H1 (cell line): ENCODE results near the gene GALNT13. TPM values are rescaled to one million over a fixed set of nuclear protein-coding genes. Genes with fewer than 3 reads are reported as not detected.

Experiments
- CTCF ChIA-PET: fragments of 300-600 bp; sonication (Branson Sonifier 250); formaldehyde crosslinking; loops from one replicate; lab custom pipeline; 2021; ENCODE audit not compliant: partially characterized antibody; lab: Charles Lee
- POLR2A ChIA-PET: fragments of 300-600 bp; sonication (Branson Sonifier 250); formaldehyde crosslinking; loops from one replicate; lab custom pipeline; 2021; ENCODE audit warnings: inconsistent platforms; ENCODE audit not compliant: partially characterized antibody; lab: Charles Lee
- DNase-seq, 2 experiments: peaks; one replicate each; pipeline versions ENCODE4 v3.0.0 to v3.0.0-alpha.2; 2010 to 2022; ENCODE audit warnings: low spot score in 2 of 2, low read depth in 1 of 2, mixed read lengths in 1 of 2
- FAIRE-seq: peaks from 2 replicates; lab custom pipeline; 2011; peaks lifted over from hg19 to GRCh38; lab: Jason Lieb, UNC
- H2AFZ ChIP-seq: 2 replicates; pipeline ENCODE4 v1.8.1; 2012; ENCODE audit warnings: low read length, inconsistent platforms
- H2AK5ac ChIP-seq: 2 replicates; pipeline ENCODE4 v1.6.1; 2013; ENCODE audit warnings: low read depth, low read length
- H2BK120ac ChIP-seq: replicated peaks from 2 replicates; pipeline ENCODE3; 2013; ENCODE audit warnings: low read depth, low read length, inconsistent platforms
- H2BK12ac ChIP-seq: 2 replicates; pipeline ENCODE4 v1.6.1; 2013; ENCODE audit warnings: low read depth, low read length
- H2BK15ac ChIP-seq: 2 replicates; pipeline ENCODE4 v1.6.1; 2013; ENCODE audit warnings: low read length
- H2BK20ac ChIP-seq: 2 replicates; pipeline ENCODE4 v1.6.1; 2013; ENCODE audit warnings: low read length
- H2BK5ac ChIP-seq: 2 replicates; pipeline ENCODE4 v1.6.1; 2013; ENCODE audit warnings: low read depth, low read length
- H3K14ac ChIP-seq: 2 replicates; pipeline ENCODE4 v1.6.1; 2013; ENCODE audit warnings: inconsistent platforms; ENCODE audit not compliant: insufficient read length
- H3K18ac ChIP-seq: 2 replicates; pipeline ENCODE4 v1.6.1; 2013; ENCODE audit warnings: low read length; ENCODE audit errors: extremely low read depth
- H3K23ac ChIP-seq: 2 replicates; pipeline ENCODE4 v1.6.1; 2013; ENCODE audit warnings: inconsistent platforms; ENCODE audit not compliant: insufficient read length
- H3K23me2 ChIP-seq: 2 replicates; pipeline ENCODE4 v1.6.1; 2013; ENCODE audit warnings: low read depth, low read length
- H3K27ac ChIP-seq: 2 replicates; pipeline ENCODE4 v1.6.1; 2011; ENCODE audit warnings: low read depth, low read length, inconsistent platforms
- H3K27me3 ChIP-seq, 4 experiments: replicated peaks in 1 of 4; 1 replicate in 1 of 4; 2 replicates in 3 of 4; pipeline versions ENCODE4 v1.6.1 to v1.8.1; 2011 to 2013; ENCODE audit warnings: low read length in 3 of 4, mild to moderate bottlenecking in 3 of 4, inconsistent platforms in 2 of 4, mixed read lengths in 2 of 4, moderate library complexity in 1 of 4; ENCODE audit not compliant: control insufficient read depth in 3 of 4, insufficient read depth in 3 of 4; ENCODE audit errors: extremely low read depth in 1 of 4
- H3K36me3 ChIP-seq, 4 experiments: 2 replicates each; pipeline versions ENCODE4 v1.6.1 to v1.8.1; 2011 to 2013; ENCODE audit warnings: mild to moderate bottlenecking in 4 of 4, low read length in 3 of 4, moderate library complexity in 2 of 4, control low read depth in 1 of 4, inconsistent platforms in 1 of 4; ENCODE audit not compliant: insufficient read depth in 4 of 4, control insufficient read depth in 2 of 4
- H3K4ac ChIP-seq: replicated peaks from 2 replicates; pipeline ENCODE3; 2013; ENCODE audit warnings: low read length, low read depth, mixed read lengths, inconsistent platforms; ENCODE audit not compliant: insufficient read length
- H3K4me1 ChIP-seq, 4 experiments: replicated peaks in 1 of 4; 1 replicate in 1 of 4; 2 replicates in 3 of 4; pipeline versions ENCODE4 v1.6.1 to v1.8.1; 2011 to 2013; ENCODE audit warnings: low read length in 3 of 4, inconsistent platforms in 2 of 4, mixed read lengths in 1 of 4; ENCODE audit not compliant: insufficient read depth in 4 of 4, control insufficient read depth in 3 of 4
- H3K4me2 ChIP-seq, 2 experiments: 2 replicates each; pipeline versions ENCODE4 v1.6.1 to v1.8.1; 2011 to 2013; ENCODE audit warnings: low read depth in 2 of 2, low read length in 2 of 2, control low read depth in 1 of 2, inconsistent platforms in 1 of 2, mild to moderate bottlenecking in 1 of 2; ENCODE audit not compliant: insufficient read depth in 1 of 2
- H3K4me3 ChIP-seq, 4 experiments: fragments of 200-600, 300-600 bp in 1 of 4; sonication (generic), shearing (Covaris generic), sonication (Bioruptor Twin) in 1 of 4; 2 replicates each; pipeline versions ENCODE4 v1.5.1 to v1.8.1; 2011 to 2016; ENCODE audit warnings: low read length in 4 of 4, low read depth in 3 of 4, control low read depth in 2 of 4, inconsistent platforms in 2 of 4, mild to moderate bottlenecking in 2 of 4, mixed read lengths in 1 of 4, moderate library complexity in 1 of 4; ENCODE audit not compliant: insufficient read depth in 2 of 4; ENCODE audit errors: extremely low read depth in 1 of 4
- H3K56ac ChIP-seq: replicated peaks from 2 replicates; pipeline ENCODE3; 2013; ENCODE audit warnings: low read depth, mild to moderate bottlenecking, mixed read lengths, low read length, inconsistent platforms; ENCODE audit not compliant: insufficient read length
- H3K79me1 ChIP-seq: 2 replicates; pipeline ENCODE4 v1.6.1; 2013; ENCODE audit warnings: low read depth, low read length, control low read depth
- H3K79me2 ChIP-seq, 2 experiments: 2 replicates each; pipeline versions ENCODE4 v1.6.1 to v1.8.1; 2012 to 2013; ENCODE audit warnings: low read length in 2 of 2, mild to moderate bottlenecking in 2 of 2, inconsistent platforms in 1 of 2; ENCODE audit not compliant: insufficient read depth in 2 of 2, control insufficient read depth in 1 of 2
- H3K9ac ChIP-seq, 4 experiments: replicated peaks in 1 of 4; 1 replicate in 1 of 4; 2 replicates in 3 of 4; pipeline versions ENCODE4 v1.6.1 to v1.8.1; 2011 to 2013; ENCODE audit warnings: low read depth in 3 of 4, low read length in 3 of 4, control low read depth in 2 of 4, mild to moderate bottlenecking in 2 of 4, moderate library complexity in 2 of 4, inconsistent platforms in 1 of 4; ENCODE audit errors: extremely low read depth in 1 of 4
- H3K9me3 ChIP-seq, 2 experiments: 2 replicates each; pipeline versions ENCODE4 v1.6.1 to v1.8.1; 2012 to 2013; ENCODE audit warnings: mild to moderate bottlenecking in 2 of 2, moderate library complexity in 2 of 2, control low read depth in 1 of 2, inconsistent platforms in 1 of 2, low read depth in 1 of 2, low read length in 1 of 2, mixed read lengths in 1 of 2; ENCODE audit not compliant: insufficient read depth in 2 of 2
- H4K20me1 ChIP-seq, 2 experiments: replicated peaks in 1 of 2; 2 replicates each; pipeline versions ENCODE3 to v1.8.1; 2011 to 2013; ENCODE audit warnings: inconsistent platforms in 2 of 2, low read length in 2 of 2, mild to moderate bottlenecking in 1 of 2; ENCODE audit not compliant: insufficient read depth in 2 of 2, control insufficient read depth in 1 of 2
- H4K5ac ChIP-seq: 2 replicates; pipeline ENCODE4 v1.6.1; 2013; ENCODE audit warnings: low read length, low read depth, mixed read lengths, inconsistent platforms; ENCODE audit not compliant: insufficient read length
- H4K8ac ChIP-seq: 2 replicates; pipeline ENCODE4 v1.8.0; 2013; ENCODE audit warnings: mild to moderate bottlenecking, moderate library complexity, low read length, inconsistent platforms; ENCODE audit not compliant: insufficient read depth; ENCODE audit errors: extremely low read depth
- H4K91ac ChIP-seq: replicated peaks from 2 replicates; pipeline ENCODE3; 2013; ENCODE audit warnings: low read length, mixed read lengths, inconsistent platforms; ENCODE audit not compliant: insufficient read length
- ASH2L ChIP-seq: fragments of 200-600, 300-600 bp; sonication (generic); IDR thresholded peaks from one replicate; pipeline ENCODE4 v1.7.1; 2017; ENCODE audit warnings: low read length
- BACH1 ChIP-seq: IDR thresholded peaks from 2 replicates; pipeline ENCODE4 v1.6.1; 2012; ENCODE audit warnings: low read length, improper control_type of control experiment
- CBX8 ChIP-seq: fragments of 300-800, 300-1000 bp; sonication (generic); IDR thresholded peaks from 2 replicates; pipeline ENCODE4 v1.7.1; 2016; ENCODE audit warnings: low read depth, low read length, borderline replicate concordance
- CHD2 ChIP-seq: IDR thresholded peaks from 2 replicates; pipeline ENCODE4 v1.6.1; 2012; ENCODE audit warnings: low read length, improper control_type of control experiment
- FOSL1 ChIP-seq: IDR thresholded peaks from 2 replicates; pipeline ENCODE4 v1.6.1; 2011; ENCODE audit warnings: mild to moderate bottlenecking, low read depth, low read length, moderate library complexity; ENCODE audit not compliant: insufficient read depth
- MAX ChIP-seq: IDR thresholded peaks from 2 replicates; pipeline ENCODE4 v1.6.1; 2012; ENCODE audit warnings: inconsistent platforms
- NANOG ChIP-seq: IDR thresholded peaks from 2 replicates; pipeline ENCODE4 v1.6.1; 2011; ENCODE audit warnings: low read length, low read depth, mild to moderate bottlenecking, inconsistent platforms; ENCODE audit not compliant: insufficient read depth, poor library complexity, severe bottlenecking
- POLR2A ChIP-seq, 2 experiments: IDR thresholded peaks; 1 replicate in 1 of 2; 2 replicates in 1 of 2; pipeline ENCODE4 v1.6.1; 2011; ENCODE audit warnings: low read depth in 2 of 2, low read length in 2 of 2, mild to moderate bottlenecking in 2 of 2; ENCODE audit errors: control extremely low read depth in 1 of 2
- POU5F1 ChIP-seq: IDR thresholded peaks from 2 replicates; pipeline ENCODE4 v1.6.1; 2011; ENCODE audit warnings: low read depth, mild to moderate bottlenecking, low read length, moderate library complexity
- SP1 ChIP-seq: IDR thresholded peaks from 2 replicates; pipeline ENCODE4 v1.6.1; 2011; ENCODE audit warnings: low read depth, low read length
- SP2 ChIP-seq: IDR thresholded peaks from 2 replicates; pipeline ENCODE4 v1.6.1; 2012; ENCODE audit warnings: mild to moderate bottlenecking, low read length, inconsistent platforms
- WGBS, 2 experiments: shearing (Covaris generic) in 1 of 2; methylation state at CpG; one replicate each; pipeline versions ENCODE4 v1.1.6 to v1.1.7; 2013 to 2015; ENCODE audit warnings: low lambda C conversion rate in 2 of 2, mixed read lengths in 2 of 2, inconsistent platforms in 1 of 2, low coverage in 1 of 2, missing lambda C conversion rate in 1 of 2; ENCODE audit not compliant: insufficient replicate concordance in 2 of 2, insufficient coverage in 1 of 2, insufficient read length in 1 of 2; ENCODE audit errors: extremely low coverage in 1 of 2, missing lambda C conversion rate in 1 of 2; 5-methylcytosine and 5-hydroxymethylcytosine counted together
- polyA plus RNA-seq, 7 experiments: library from polyadenylated mRNA; depleted of rRNA in 3 of 7; stranded (reverse) in 5 of 7; unstranded in 2 of 7; fragments of >200 nt in 5 of 7; fragments of 200-250 nt in 2 of 7; gene quantifications; 1 replicate in 5 of 7; 2 replicates in 1 of 7; 4 replicates in 1 of 7; pipeline versions ENCODE4 v1.2.1 to v1.2.3, GENCODE V29; 2011 to 2013; ENCODE audit warnings: missing spikeins in 2 of 7, mixed read lengths in 2 of 7
- total RNA-seq: library from RNA; stranded (reverse); fragmentation: NEBNext Ultra II Directional; extraction: Animal tissue kit (Norgen Biotek cat#: 25700); gene quantifications from 2 replicates; pipeline ENCODE4 v1.2.1, GENCODE V29; 2021

GALNT13 gene
- total and polyA plus RNA-seq, 2 of the 8 experiments (the other 6 are each of a cell fraction or from before 2014, with no cell fraction given): 3.2 to 9.6 TPM

GRCh38 chr2:154291927-154292326 lies 420.2 kb downstream of the GALNT13 start:
- H3K9ac ChIP-seq: no peak overlapping the region
- no peak for DNase-seq
- no peaks in the 10 kb centered on the region for H3K23me2 ChIP-seq
- H4K5ac ChIP-seq: no peak overlapping the region
- H3K14ac ChIP-seq: no peak overlapping the region
- no peak overlapping the region for H4K91ac ChIP-seq
- H3K27ac ChIP-seq: no peak overlapping the region
- POLR2A ChIA-PET: no interaction called here
- H3K9me3 ChIP-seq: peaks cover 6 to 15% of the 10 kb centered on the region in 2 experiments; a peak in 3 of 4 replicates
- H3K18ac ChIP-seq: no peak overlapping the region
- no peak overlapping the region for H2BK120ac ChIP-seq
- no peaks in the 10 kb centered on the region for H3K36me3 ChIP-seq
- CTCF ChIA-PET: interaction anchor here (1.0 kb wide), 1 partner anchor 12 kb away, joined by 3 read pairs; no protein-coding TSS in a partner anchor
- no peak overlapping the region for H4K8ac ChIP-seq
- H2AFZ ChIP-seq: no peak overlapping the region
- WGBS, 2 experiments: 93% methylated on average over 3 of the region's 3 CpGs; no CpG with 5 or more reads in 1 of the 2 experiments
- no peak overlapping the region for H3K23ac ChIP-seq
- no peaks in the 10 kb centered on the region for H3K79me2 ChIP-seq
- H3K27me3 ChIP-seq: no peaks in the 10 kb centered on the region
- no peak overlapping the region for H3K4ac ChIP-seq
- H2AK5ac ChIP-seq: no peak overlapping the region
- H2BK5ac ChIP-seq: no peak overlapping the region
- H3K4me1 ChIP-seq: no peaks in the 10 kb centered on the region
- no peaks in the 10 kb centered on the region for H4K20me1 ChIP-seq
- no peak overlapping the region for H2BK12ac ChIP-seq
- no peak overlapping the region for H2BK15ac ChIP-seq
- no peak for FAIRE-seq
- H3K79me1 ChIP-seq: no peaks in the 10 kb centered on the region
- no peak overlapping the region for H3K56ac ChIP-seq
- H3K4me3 ChIP-seq: no peak overlapping the region
- H2BK20ac ChIP-seq: no peak overlapping the region
- no peak overlapping the region for H3K4me2 ChIP-seq
- TF ChIP-seq MAX (no peak), BACH1 (no peak), CBX8 (no peak), POU5F1 (no peak), NANOG (no peak), FOSL1 (no peak), SP1 (no peak), CHD2 (no peak), SP2 (no peak), ASH2L (no peak), POLR2A (IDR thresholded peaks at IDR 0.05; ENCODE audit: control extremely low read depth in 1 of 2, low read depth in 2 of 2, low read length in 2 of 2) (no peak)
